ENCODE results near the gene PRM2. TPM values are rescaled to one million over a fixed set of nuclear protein-coding genes. Genes with fewer than 3 reads are reported as not detected.

Gene PRM2
- total RNA-seq, 1 experiment from 2014 or later: not detected

DNA sequence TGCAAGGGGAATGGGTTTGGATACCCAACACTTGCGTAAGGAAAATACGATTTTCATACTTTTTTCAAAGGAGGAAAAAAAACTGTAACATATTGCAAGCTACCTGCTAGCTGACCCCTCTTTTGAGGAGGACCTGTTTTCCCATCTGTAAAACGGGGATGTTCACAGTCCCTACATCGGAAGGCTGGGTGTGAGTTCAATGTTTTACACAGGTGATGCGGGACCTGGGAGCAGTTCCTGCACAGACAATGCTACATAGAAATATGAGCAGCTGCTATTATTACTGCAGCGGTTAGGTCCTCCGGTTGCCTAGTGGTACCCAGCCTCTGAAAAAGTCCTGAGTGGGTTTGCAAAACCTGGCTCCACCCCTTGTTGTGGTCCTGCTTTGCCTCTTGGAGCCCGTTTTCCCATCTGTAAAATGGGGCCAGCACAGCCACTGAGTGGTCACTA lies 23.8 kb downstream of the PRM2 start:
- no peak overlapping the region for H3K4ac ChIP-seq (ENCODE audit: low read depth, low read length)
- no peak overlapping the region for H3T11ph ChIP-seq (ENCODE audit: low read length)
- DNase-seq: no peak
- no peaks in the 10 kb centered on the region for H3K27me3 ChIP-seq (ENCODE audit: insufficient read depth, low read length)
- H2BK20ac ChIP-seq (ENCODE audit: low read depth, low read length, poor library complexity, severe bottlenecking): no peak overlapping the region
- H3K9me3 ChIP-seq (ENCODE audit: control insufficient read depth, low read depth, low read length): no peaks in the 10 kb centered on the region
- H4K5ac ChIP-seq (ENCODE audit: insufficient read length, low read depth, low read length): no peak overlapping the region
- peak overlapping the region in 1 of 2 experiments; percentile 27; a peak in 2 of 5 replicates for H3K4me3 Mint-ChIP-seq
- no peak overlapping the region for H3K27ac ChIP-seq (ENCODE audit: insufficient read length, low read depth, low read length)
- H3K56ac ChIP-seq (ENCODE audit: insufficient read length, low read depth, low read length): no peak overlapping the region
- H2BK15ac ChIP-seq (ENCODE audit: low read depth, low read length): no peak overlapping the region
- no peak for TF ChIP-seq CTCF (conservative IDR thresholded peaks at IDR 0.05)
- H3K4me1 Mint-ChIP-seq: peaks cover 24 to 25% of the 10 kb centered on the region in 2 experiments
- no peak overlapping the region for H3K14ac ChIP-seq (ENCODE audit: insufficient read depth, low read length)
- peaks cover 5 to 13% (median 8%) of the 10 kb centered on the region in 3 experiments; a peak in 6 of 7 replicates for H3K36me3 Mint-ChIP-seq (ENCODE audit: insufficient read depth in 1 of 3, low read depth in 3 of 3)
- no peak overlapping the region for H2BK5ac ChIP-seq (ENCODE audit: insufficient read length, low read length)
- peak overlapping the region in 1 of 3 experiments; percentile 11; a peak in 1 of 7 replicates for H3K27ac Mint-ChIP-seq
- H3K9me3 Mint-ChIP-seq: no peaks in the 10 kb centered on the region
- H3K23me2 ChIP-seq (ENCODE audit: insufficient read length, low read depth, low read length, poor library complexity, severe bottlenecking): peaks cover 9% of the 10 kb centered on the region
- H3K4me1 ChIP-seq (ENCODE audit: insufficient read depth, low read length): no peaks in the 10 kb centered on the region
- H4K91ac ChIP-seq (ENCODE audit: insufficient read length, low read depth, low read length): no peak overlapping the region
- no peak overlapping the region for H3K9ac ChIP-seq (ENCODE audit: extremely low read depth, insufficient read length, low read length)
- no peak overlapping the region for H2AK5ac ChIP-seq (ENCODE audit: insufficient read length, low read length)
- H2BK120ac ChIP-seq (ENCODE audit: low read depth, low read length, poor library complexity, severe bottlenecking): no peak overlapping the region
- H3K23ac ChIP-seq (ENCODE audit: insufficient read length, low read depth, low read length): no peak overlapping the region
- no peaks in the 10 kb centered on the region for H3K79me1 ChIP-seq (ENCODE audit: insufficient read depth, low read depth, low read length, poor library complexity, severe bottlenecking)
- H4K8ac ChIP-seq (replicated peaks; ENCODE audit: insufficient read length, low read depth, low read length): no peak overlapping the region
- peak overlapping the region; percentile 33 for H3K4me2 ChIP-seq (ENCODE audit: insufficient read depth, insufficient read length, low read length)
- no peaks in the 10 kb centered on the region for H3K27me3 Mint-ChIP-seq (ENCODE audit: low read depth)
- no CpG with 5 or more reads among the region's 8 CpGs for WGBS (ENCODE audit: extremely low coverage, insufficient read length, low lambda C conversion rate)
- no peak overlapping the region for H2BK12ac ChIP-seq (ENCODE audit: insufficient read length, low read depth, low read length)
- no peak overlapping the region for H3K18ac ChIP-seq (ENCODE audit: insufficient read length, low read depth, low read length)
- no peak overlapping the region for H2AFZ ChIP-seq (ENCODE audit: low read length)
- peaks cover 10% of the 10 kb centered on the region; the same call in 1 of the 2 replicates for H3K79me2 ChIP-seq (ENCODE audit: insufficient read depth, low read length)
- peaks cover 6% of the 10 kb centered on the region for H4K20me1 ChIP-seq (ENCODE audit: control insufficient read depth, insufficient read depth, insufficient read length)

Data from H9 (cell line).